ENCODE results near the gene INPP5E.
A peak's percentile ranks its signal among the peaks of the same experiment; 100 is the strongest.
"Not testable (repeated sequence)": the region's sequence is repeated elsewhere in the genome, so short reads cannot be mapped to it uniquely, and the experiment has no call there.

The INPP5E gene

DNA sequence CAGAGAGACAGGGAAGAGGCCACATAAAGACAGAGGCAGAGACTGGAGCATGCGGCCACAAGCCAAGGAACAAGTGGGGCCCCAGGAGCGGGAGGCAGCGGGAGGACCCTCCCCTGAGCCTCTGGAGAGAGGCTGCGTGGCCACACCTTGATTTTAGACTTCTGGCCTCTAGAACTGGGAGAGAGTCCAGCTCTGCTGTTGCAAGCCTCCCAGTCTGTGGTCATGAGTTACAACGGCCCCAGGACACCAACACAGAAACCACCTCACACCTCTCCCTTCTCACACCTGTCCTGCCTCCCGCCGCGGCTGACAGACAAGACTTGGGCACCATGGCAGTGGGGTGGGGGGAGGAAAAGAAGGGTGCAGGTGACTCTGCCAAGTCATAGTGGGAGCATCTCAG lies 2.2 kb downstream of the INPP5E start:
- H3K36me3 ChIP-seq (ENCODE audit: insufficient read depth, low read length), result peaks cover 36% of the 10 kb centered on the region
- no peak overlapping the region for H2AFZ ChIP-seq (ENCODE audit: low read depth, low read length)
- peaks cover 25% of the 10 kb centered on the region for H3K4me1 ChIP-seq (ENCODE audit: insufficient read depth, low read length)
- no peaks in the 10 kb centered on the region for H3K9me3 ChIP-seq (ENCODE audit: low read length)
- H3K4me3 ChIP-seq (ENCODE audit: low read length), result peak overlapping the region; percentile 82
- no peaks in the 10 kb centered on the region for H3K27me3 ChIP-seq (ENCODE audit: insufficient read depth, low read length)

DNA sequence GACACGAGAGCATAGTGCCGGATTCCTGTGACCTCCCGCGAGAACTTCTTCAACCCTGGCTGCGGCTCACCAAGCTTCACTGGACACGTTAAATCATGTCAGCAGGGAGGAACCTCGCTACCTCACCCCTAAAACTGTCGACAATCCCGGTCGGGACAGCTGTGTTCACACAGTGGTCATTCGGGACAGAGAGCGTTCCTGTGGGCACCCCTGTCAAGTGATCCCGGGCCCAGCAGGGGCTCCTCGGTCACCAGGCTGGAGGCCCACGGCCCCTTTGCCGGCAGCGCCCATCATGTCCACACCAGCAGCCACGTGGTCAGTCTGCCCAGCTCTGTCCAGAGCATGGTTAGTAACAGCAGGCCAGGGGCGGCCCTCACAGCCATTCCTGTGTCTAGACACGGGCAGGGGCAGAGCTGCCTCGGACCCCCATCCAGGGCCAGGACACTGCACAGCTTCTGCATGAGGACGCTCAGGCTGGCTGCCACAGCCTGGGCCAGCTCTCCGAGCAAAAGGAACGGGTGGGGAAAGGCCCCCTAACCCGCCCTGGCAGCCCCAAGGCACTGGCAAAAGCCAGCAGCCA lies 3.5 kb downstream of the INPP5E start:
- Histone ChIP-seq H3K36me3 (ENCODE audit: insufficient read depth, low read length) (peaks cover 27% of the 10 kb centered on the region), H3K4me3 (ENCODE audit: low read length) (no peak overlapping the region)

DNA sequence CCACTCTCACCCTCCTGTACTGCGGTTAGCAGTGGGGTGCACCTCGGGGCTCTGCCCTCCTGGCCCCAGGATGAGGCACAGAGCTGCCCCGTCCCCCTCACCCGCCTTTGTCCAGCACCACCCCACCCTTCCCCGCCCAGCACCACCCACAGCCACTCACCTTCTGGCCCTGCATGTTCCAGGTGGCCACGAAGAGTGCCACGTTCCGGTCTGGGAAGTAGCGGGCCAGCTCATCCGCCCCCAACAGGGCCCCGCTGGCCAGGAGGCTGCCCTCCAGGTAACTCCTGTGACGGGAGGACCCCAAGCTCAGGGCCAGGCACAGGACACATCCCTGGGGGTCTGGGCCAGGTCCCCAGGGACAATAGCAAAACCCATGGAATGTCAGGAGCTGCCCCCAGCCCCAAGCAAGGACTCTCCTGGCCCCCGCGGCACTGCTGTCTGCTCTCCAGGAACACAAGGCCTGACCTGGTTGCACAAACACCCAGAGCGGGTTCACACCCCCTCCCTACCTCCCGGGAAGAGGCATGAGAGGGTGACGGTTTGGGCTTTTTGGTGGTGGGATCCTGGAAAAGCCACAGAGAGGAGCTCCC lies 5.0 kb downstream of the INPP5E start:
- Histone ChIP-seq H2AFZ (ENCODE audit: low read depth, low read length) (no peak overlapping the region), H3K4me3 (ENCODE audit: low read length) (no peak overlapping the region), H3K36me3 (ENCODE audit: insufficient read depth, low read length) (peaks cover 37% of the 10 kb centered on the region), H3K4me1 (ENCODE audit: insufficient read depth, low read length) (peaks cover 21% of the 10 kb centered on the region), H3K27me3 (ENCODE audit: insufficient read depth, low read length) (no peaks in the 10 kb centered on the region), H3K9me3 (ENCODE audit: low read length) (no peaks in the 10 kb centered on the region)

More for the DNA sequence above, 3.5 kb downstream of the INPP5E start:
- peaks cover 25% of the 10 kb centered on the region for H3K4me1 ChIP-seq (ENCODE audit: insufficient read depth, low read length)
- H3K27me3 ChIP-seq (ENCODE audit: insufficient read depth, low read length), result no peaks in the 10 kb centered on the region
- no peaks in the 10 kb centered on the region for H3K9me3 ChIP-seq (ENCODE audit: low read length)
- no peak overlapping the region for H2AFZ ChIP-seq (ENCODE audit: low read depth, low read length)

DNA sequence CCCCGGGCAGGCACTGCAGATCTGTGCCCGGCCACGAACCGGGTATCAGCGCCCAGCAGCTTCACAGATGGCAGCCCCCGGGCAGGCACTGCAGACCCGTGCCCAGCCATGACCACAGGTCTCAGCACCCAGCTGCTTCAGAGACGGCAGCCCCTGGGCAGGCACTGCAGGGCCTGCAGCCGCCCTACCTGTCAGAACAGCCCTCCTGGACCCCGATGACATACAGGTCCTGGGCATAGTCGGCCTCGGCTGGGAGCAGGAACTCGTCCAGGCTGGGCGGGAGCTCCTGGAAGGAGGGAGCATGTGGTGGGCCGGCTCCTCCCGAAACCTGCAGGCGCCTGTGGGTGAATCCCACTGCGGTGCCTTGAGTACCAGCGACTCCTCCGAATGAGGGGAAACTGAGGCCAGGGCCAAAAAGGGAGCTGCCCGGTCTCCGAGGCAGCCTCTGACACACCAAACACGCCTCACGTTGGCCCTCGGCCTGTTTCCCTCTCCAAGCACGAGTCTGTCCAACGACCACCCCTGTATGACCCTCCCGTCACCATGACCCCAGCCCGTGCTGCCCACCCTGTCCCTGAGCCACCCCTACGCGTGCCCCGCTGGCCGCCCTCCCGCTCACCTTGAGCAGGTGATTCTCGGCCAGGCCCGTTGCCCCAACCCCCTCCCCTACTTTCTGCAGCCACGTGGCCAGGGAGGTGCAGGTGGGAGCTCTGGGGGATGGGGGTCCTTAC lies 5.6 kb downstream of the INPP5E start:
- no peak overlapping the region for H2AFZ ChIP-seq (ENCODE audit: low read depth, low read length)
- H3K4me1 ChIP-seq (ENCODE audit: insufficient read depth, low read length), result peaks cover 21% of the 10 kb centered on the region
- H3K4me3 ChIP-seq (ENCODE audit: low read length), result no peak overlapping the region
- no peaks in the 10 kb centered on the region for H3K27me3 ChIP-seq (ENCODE audit: insufficient read depth, low read length)
- no peaks in the 10 kb centered on the region for H3K9me3 ChIP-seq (ENCODE audit: low read length)
- peaks cover 44% of the 10 kb centered on the region for H3K36me3 ChIP-seq (ENCODE audit: insufficient read depth, low read length)

DNA sequence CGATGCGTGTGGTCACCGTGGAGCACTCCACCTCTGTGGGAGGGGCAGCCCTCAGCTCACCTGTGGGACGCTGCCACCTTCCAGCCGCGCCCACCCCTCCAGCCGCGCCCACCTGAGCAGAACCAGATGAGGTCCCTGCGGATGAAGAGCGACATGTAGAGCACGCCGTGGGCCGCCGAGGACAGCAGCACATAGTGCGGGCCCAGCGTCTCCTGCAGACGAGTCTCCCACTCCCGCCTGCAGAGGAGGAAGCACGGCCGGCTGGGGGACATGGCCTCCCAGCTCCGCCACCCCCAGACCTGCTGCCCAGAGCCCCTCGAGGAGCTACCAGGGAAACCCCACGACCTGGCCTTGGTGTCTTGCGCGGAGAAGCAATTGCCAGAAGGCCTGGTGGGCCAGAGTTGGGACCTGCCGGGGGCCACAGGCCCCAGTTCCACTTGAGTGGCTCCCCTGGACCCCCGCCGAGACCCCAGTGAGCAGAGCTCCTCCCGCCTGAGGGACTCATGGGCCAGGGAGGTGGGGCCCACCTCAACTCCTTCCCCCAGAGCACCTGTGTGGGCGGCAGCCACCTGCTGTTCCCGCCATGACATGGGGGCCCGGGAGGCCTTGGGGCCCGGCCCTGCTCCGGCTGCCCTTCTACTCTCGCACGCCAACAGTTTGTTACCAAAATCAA lies 6.5 kb downstream of the INPP5E start:
- Histone ChIP-seq H3K36me3 (ENCODE audit: insufficient read depth, low read length) (peaks cover 48% of the 10 kb centered on the region), H3K4me1 (ENCODE audit: insufficient read depth, low read length) (peaks cover 18% of the 10 kb centered on the region), H3K9me3 (ENCODE audit: low read length) (no peaks in the 10 kb centered on the region), H2AFZ (ENCODE audit: low read depth, low read length) (no peak overlapping the region), H3K4me3 (ENCODE audit: low read length) (no peak overlapping the region), H3K27me3 (ENCODE audit: insufficient read depth, low read length) (no peaks in the 10 kb centered on the region)

DNA sequence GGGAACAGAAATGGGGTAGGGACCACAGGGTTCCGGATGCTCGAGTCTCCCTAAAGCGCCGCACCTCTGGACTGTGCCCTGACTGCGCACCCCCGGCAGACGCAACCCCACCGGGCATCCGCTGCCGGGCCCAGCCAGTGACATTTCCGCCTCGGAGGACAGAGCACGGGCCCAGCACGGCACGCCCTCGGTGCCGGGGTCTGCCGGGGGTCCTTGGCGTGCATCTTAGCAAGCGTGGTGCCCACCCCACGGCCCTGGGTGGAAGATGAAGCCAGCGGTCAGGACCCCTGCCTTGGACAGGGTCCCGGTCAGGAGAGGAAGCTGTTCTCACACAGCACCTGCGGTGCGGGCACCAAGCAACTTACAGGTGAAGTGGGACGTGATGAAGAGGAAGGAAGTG lies 7.1 kb downstream of the INPP5E start:
- Histone ChIP-seq H3K9me3 (ENCODE audit: low read length) (no peaks in the 10 kb centered on the region), H3K36me3 (ENCODE audit: insufficient read depth, low read length) (peaks cover 49% of the 10 kb centered on the region), H3K27me3 (ENCODE audit: insufficient read depth, low read length) (no peaks in the 10 kb centered on the region)

DNA sequence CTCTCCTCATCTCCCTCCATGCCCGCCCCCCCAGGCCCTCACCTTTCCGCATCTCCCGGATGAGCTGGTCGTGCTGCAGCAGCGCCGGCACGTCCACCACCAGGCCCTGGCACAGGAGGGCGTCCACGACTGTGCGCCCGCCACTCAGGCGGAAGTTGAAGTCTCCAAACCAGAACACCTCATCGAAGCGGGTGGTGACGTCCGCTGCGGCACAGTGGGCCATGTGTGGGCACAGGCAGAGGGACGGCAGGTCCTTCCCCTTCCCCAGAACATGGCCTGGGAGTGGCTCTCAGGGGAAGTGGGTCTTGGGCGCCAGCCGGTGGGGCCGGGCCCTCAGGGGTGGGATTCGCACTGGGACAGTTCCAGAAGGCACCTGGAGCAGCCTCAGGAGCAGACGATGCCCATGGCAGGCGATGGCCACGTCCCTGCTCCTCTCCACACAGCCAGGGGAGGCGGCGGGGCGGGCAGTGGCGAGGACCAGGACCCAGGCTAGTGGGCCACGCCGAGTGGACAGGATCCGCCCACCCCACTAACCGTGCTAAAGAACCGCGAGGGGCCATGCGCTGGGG lies 7.8 kb downstream of the INPP5E start:
- H3K4me3 ChIP-seq (ENCODE audit: low read length), result no peak overlapping the region
- H3K9me3 ChIP-seq (ENCODE audit: low read length), result no peaks in the 10 kb centered on the region
- peaks cover 45% of the 10 kb centered on the region for H3K36me3 ChIP-seq (ENCODE audit: insufficient read depth, low read length)
- H2AFZ ChIP-seq (ENCODE audit: low read depth, low read length), result no peak overlapping the region
- H3K27me3 ChIP-seq (ENCODE audit: insufficient read depth, low read length), result no peaks in the 10 kb centered on the region
- peaks cover 5% of the 10 kb centered on the region for H3K4me1 ChIP-seq (ENCODE audit: insufficient read depth, low read length)

More for the DNA sequence above, 7.1 kb downstream of the INPP5E start:
- Histone ChIP-seq H2AFZ (ENCODE audit: low read depth, low read length) (no peak overlapping the region), H3K4me1 (ENCODE audit: insufficient read depth, low read length) (peaks cover 12% of the 10 kb centered on the region), H3K4me3 (ENCODE audit: low read length) (no peak overlapping the region)

DNA sequence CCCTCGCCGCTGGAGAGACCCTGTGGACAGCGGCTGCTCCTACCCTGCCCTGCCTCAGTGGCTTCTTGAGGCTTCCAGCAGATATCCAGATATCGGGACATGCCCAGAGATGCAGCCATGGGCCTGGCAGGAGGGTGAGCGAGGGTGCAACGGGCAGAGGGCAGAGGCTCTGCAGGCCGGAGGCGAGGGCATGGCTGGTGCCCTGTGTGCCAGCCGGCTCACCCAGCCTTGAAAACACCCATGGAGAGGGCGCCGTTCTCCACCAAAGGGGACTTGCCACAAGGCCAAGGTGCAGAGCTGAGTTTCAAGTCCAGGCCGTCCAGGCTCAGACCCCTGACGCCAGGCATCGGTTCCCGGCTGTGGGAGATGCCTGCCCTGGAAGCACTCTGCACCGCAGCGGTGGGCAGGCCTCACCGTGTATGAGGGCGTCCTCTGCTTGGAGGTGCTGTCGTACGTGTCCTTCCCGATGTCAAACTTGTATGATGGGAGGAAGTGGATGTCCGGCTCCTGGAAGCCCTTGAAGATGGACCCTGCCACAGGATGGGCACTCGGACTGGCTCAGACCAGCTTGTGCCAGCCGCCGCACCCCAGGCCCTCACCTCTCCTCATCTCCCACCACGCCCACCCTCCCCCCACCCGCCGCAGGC lies 8.9 kb downstream of the INPP5E start:
- Histone ChIP-seq H2AFZ (ENCODE audit: low read depth, low read length) (no peak overlapping the region), H3K27me3 (ENCODE audit: insufficient read depth, low read length) (no peaks in the 10 kb centered on the region), H3K9me3 (ENCODE audit: low read length) (no peaks in the 10 kb centered on the region), H3K36me3 (ENCODE audit: insufficient read depth, low read length) (peaks cover 35% of the 10 kb centered on the region), H3K4me3 (ENCODE audit: low read length) (no peak overlapping the region), H3K4me1 (ENCODE audit: insufficient read depth, low read length) (no peaks in the 10 kb centered on the region)

DNA sequence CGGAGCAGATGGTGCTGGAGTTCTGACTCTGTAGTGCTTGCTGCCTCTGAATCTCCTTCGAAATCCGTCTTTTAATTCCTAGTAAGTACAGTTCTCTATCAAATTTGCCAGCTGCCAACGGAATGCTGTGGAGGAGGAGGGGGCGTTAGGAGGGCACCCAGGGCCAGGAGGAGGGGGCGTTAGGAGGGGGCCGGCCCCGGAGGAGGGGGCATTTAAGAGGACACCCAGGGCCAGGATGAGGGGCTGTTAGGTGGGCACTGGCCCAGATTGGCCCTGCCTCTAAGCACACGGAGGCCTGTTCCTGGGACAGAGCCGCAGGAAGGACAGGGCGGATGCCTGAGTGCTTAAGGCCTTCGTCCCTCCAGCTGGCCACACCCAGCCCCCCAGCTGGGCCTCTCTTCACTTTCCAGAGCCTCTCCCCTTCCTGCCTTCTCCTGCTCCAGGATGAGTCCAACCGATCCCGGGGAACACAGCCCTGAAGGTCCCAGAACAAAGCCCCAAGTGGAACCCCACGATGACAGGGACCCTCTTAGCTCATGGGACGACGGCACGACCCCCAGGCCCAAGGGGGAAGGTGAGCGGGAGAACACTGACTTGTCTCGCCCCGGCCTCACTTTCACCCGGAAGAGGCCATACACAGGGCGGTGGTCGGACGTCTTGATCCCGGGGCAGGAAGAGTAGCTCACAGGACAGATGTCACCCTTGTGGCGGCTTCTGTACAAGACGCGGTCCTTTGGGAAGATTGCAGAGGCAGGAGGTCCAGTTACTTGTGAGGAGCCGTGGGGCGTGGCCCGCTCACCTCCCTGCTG lies 9.8 kb downstream of the INPP5E start:
- Histone ChIP-seq H3K36me3 (ENCODE audit: insufficient read depth, low read length) (peaks cover 37% of the 10 kb centered on the region), H3K4me3 (ENCODE audit: low read length) (no peak overlapping the region), H3K4me1 (ENCODE audit: insufficient read depth, low read length) (no peaks in the 10 kb centered on the region), H2AFZ (ENCODE audit: low read depth, low read length) (no peak overlapping the region), H3K27me3 (ENCODE audit: insufficient read depth, low read length) (no peaks in the 10 kb centered on the region), H3K9me3 (ENCODE audit: low read length) (no peaks in the 10 kb centered on the region)

DNA sequence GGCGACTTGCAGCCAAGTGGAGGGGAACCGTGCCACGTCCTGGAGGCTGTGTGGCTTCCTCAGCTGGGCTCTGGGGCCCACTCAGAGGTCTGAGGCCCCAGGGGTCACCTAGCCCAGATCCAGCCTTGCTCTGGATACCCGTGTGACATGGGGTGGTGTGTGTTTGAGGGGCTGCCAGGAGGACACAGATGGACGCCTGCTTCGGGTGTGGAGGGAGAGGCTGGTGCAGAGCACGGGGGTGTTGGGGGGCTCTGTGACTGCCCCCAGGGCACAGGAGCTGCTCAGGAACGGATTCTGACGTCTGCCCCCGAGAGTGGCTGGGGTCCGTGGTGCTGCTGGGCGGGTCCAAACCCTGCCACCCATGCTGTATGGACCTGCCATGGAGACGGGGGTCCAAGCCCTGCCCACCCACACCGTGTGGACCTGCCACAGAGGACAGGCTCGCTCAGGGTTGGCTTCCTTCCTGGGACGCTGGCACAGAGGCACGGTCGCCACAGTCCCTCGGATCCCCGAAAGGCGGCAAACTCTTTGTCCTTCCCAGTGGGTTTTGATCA lies 10.5 kb downstream of the INPP5E start:
- peaks cover 44% of the 10 kb centered on the region for H3K36me3 ChIP-seq (ENCODE audit: insufficient read depth, low read length)

DNA sequence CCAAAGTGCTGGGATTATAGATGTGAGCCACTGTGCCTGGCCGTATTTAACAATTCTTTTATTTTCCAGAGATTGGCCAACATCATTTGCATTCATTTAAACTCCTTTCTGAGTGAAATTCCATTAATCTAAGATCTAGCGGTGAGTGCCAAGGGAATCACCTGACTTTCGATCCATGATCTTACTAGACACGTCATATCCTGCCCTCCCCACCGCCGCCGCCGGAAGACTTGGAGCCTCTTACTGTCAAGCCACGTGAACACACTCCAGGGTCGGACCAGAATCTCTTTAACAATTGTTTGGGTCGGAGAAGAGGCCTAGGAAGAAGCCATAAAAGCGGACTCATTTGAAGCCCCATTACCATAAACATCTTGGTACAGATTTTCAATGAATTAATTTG lies 12.9 kb downstream of the INPP5E start:
- Histone ChIP-seq H3K36me3 (ENCODE audit: insufficient read depth, low read length) (peaks cover 60% of the 10 kb centered on the region), H3K4me3 (ENCODE audit: low read length) (no peak overlapping the region), H3K4me1 (ENCODE audit: insufficient read depth, low read length) (no peaks in the 10 kb centered on the region), H3K27me3 (ENCODE audit: insufficient read depth, low read length) (no peaks in the 10 kb centered on the region), H2AFZ (ENCODE audit: low read depth, low read length) (no peak overlapping the region), H3K9me3 (ENCODE audit: low read length) (no peaks in the 10 kb centered on the region)

More for the DNA sequence above, 10.5 kb downstream of the INPP5E start:
- H2AFZ ChIP-seq (ENCODE audit: low read depth, low read length), result no peak overlapping the region
- no peaks in the 10 kb centered on the region for H3K9me3 ChIP-seq (ENCODE audit: low read length)
- H3K27me3 ChIP-seq (ENCODE audit: insufficient read depth, low read length), result no peaks in the 10 kb centered on the region
- H3K4me1 ChIP-seq (ENCODE audit: insufficient read depth, low read length), result no peaks in the 10 kb centered on the region
- H3K4me3 ChIP-seq (ENCODE audit: low read length), result no peak overlapping the region

DNA sequence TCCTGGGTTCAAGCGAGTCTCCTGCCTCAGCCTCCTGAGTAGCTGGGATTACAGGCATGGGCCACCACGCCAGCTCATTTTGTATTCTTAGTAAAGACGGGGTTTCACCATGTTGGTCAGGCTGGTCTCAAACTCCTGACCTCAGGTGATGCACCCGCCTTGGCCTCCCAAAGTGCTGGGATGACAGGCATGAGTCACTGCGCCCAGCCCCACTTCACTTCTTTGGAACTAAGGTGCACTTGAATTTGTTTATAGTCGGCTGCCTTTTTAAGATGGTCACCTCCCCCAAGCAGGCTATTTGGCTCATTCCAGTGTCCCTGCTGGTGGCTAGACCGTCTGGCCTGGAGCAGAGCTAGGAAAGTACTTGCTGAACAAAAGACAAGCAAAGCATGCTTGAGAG lies 14.3 kb downstream of the INPP5E start:
- H3K9me3 ChIP-seq (ENCODE audit: low read length); H2AFZ ChIP-seq (ENCODE audit: low read depth, low read length); H3K4me1 ChIP-seq (ENCODE audit: insufficient read depth, low read length); H3K4me3 ChIP-seq (ENCODE audit: low read length); H3K27me3 ChIP-seq (ENCODE audit: insufficient read depth, low read length): not testable (repeated sequence)
- H3K36me3 ChIP-seq (ENCODE audit: insufficient read depth, low read length), result peaks cover 66% of the 10 kb centered on the region
